GM19397 (cell line): Measurements from ENCODE around the gene TMCC3.

Experiments used
- ATAC-seq: cut with Tn5 transposase; IDR thresholded peaks from one replicate; pipeline ENCODE4 v1.9.1; 2021; ENCODE audit warnings: mild to moderate bottlenecking, moderate library complexity; ENCODE audit not compliant: unreplicated experiment

The TMCC3 gene

GRCh38 chr12:94536040-94536965, 114.1 kb downstream of the TMCC3 start:
- no peak for ATAC-seq

- no peak for ATAC-seq
Measured at GRCh38 chr12:94535510-94535921, 114.8 kb downstream of the TMCC3 start.

DNA sequence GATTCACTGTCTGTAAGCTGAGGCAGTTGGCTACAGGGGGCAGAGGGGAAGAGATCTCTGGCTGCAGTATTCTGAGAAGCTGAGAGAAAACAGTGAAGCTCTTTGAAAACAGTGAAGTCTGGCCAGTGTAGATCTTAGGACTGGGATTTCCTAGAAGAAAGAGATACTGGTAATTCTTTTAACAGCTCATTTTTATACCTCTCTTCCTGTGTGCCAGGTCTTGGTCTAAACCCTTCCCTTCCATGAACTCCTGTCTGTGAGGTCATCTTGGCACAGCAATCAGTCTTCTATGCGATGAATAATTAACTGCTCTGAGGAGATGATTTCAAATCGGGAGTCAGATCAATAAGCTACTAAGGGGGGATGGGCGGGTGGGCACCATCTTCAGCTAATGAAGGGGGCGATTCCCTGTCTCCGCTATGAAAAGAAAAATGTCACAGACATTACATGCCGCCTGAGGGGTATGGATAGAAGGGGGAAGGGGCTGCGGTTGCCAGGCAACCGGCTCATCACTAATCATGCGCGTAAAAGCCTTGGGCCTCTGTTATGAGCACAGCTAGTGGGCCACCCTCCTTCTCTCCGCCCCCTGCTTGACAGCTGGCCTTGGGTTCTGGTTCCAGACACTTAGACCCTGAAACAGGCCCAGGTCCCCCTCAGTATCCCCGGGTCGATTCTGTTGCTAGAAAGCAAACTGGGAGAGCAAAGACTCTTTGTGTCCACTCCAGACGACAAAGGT, 115.4 kb downstream of the TMCC3 start:
- no peak for ATAC-seq

- ATAC-seq = no peak
Measured at GRCh38 chr12:94534278-94534677, 116.1 kb downstream of the TMCC3 start.

DNA sequence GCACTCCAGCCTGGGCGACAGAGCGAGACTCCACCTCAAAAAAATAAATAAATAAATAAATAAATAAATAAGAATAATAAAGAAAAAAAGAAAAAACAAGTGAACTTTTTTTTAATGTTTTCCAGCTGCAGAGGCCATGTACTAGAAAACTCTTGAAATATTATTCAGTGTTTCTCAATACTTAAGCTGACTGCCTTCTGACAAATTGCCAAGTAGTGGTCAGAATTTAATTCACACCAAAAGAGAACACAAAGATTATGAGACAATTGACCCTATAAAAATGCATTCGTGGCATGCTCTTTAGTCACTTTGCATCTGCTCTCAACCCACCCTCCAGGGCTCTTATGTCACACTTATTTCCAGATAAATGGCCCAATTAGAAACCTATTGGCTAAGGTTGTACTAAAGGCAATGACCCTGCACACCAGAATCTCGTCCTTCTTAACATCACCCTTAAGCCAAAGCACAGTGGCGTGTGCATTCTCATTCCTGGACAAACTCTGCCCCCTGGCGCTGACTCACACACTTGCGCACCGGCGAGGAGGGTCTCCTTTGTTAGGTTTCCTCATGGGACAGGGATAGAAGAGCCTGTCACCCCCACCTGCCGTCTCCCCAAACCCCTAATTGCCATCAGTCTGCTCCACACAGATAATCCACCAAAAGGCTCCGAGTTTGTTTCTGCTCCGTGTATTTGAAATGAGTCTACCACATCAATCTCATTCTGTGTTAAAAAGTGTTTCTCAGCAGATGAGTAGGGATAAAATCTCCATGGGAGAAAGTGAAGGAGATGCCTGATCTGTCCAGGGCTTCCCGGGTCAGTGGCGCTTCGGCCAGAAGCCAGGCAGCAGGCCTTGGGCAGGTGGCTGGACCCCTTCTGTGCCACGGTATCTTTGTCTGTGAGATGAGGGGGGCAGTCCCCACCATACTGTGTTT, 117.6 kb downstream of the TMCC3 start:
- ATAC-seq = peak; percentile 68

DNA sequence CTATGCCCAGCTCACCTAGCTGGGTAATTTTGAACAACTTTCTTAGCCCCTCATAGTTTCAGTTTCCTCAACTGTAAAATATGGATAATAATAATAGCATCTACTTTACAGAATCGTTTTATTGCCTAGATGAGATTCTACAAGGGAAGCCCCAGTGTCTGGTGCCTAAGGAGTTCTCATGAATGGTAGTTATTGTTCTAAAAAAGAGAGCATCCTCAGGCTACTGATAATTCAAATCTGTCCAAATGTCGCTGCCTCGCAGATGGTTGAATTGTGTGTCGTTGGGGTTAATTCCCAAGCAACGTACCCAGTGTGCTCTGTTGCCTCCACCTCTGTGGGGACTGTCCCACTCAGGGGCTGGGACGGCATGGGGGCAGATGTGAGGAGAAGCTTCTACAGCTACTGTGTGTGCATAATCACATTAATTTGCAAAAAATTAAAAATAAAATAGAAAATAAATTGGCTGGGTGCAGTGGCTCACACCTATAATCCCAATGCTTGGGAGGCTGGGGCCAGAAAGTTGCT, 119.1 kb downstream of the TMCC3 start:
- no peak for ATAC-seq

DNA sequence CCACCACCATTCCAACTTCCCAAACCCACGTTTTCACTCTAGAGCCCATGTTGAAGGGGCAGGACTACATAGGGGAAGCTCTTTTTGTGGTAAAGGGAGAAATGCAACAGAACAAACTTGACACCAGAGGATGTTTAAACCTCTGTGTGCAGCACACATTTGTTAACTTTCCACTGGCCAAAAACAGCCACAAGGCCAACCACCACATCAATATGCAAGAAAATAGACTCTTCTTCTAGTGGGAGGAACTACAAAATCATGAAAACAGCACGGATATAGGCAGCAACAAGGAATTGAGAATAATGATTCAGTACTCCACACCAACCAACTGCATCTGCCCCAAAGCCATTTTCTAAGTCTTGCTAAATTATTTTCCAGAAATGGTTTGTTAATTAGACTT, 124.4 kb downstream of the TMCC3 start:
- no peak for ATAC-seq
